Measurements from ENCODE around the gene GRID1.

- TF ChIP-seq CTCF (IDR thresholded peaks at IDR 0.05) (no peak), POLR2A (IDR thresholded peaks at IDR 0.05) (no peak)
Observed at GRCh38 chr10:86389441-86390193, 23.0 kb upstream of the GRID1 start.
